ENCODE results near the gene BCOR.

BCOR gene

GRCh38 chrX:40111868-40112267 lies 14.1 kb upstream of the BCOR start:
- DNase-seq, result no peak

GRCh38 chrX:40109288-40110008 lies 11.7 kb upstream of the BCOR start:
- DNase-seq, result peak; percentile 86

- peak; percentile 86 for DNase-seq
Measured at GRCh38 chrX:40108959-40109287, 11.2 kb upstream of the BCOR start.

- DNase-seq, result no peak
Measured at GRCh38 chrX:40108162-40108958, 10.6 kb upstream of the BCOR start.

- DNase-seq, result peak; percentile 81
Measured at GRCh38 chrX:40107291-40108161, 9.8 kb upstream of the BCOR start.

- DNase-seq, result no peak
Measured at GRCh38 chrX:40106676-40107290, 9.0 kb upstream of the BCOR start.

- peak; percentile 85 for DNase-seq
Measured at GRCh38 chrX:40105835-40106675, 8.3 kb upstream of the BCOR start.

- peak; percentile 61 for DNase-seq
Measured at GRCh38 chrX:40104985-40105834, 7.5 kb upstream of the BCOR start.

- peak; percentile 57 for DNase-seq
Measured at GRCh38 chrX:40104630-40104984, 6.8 kb upstream of the BCOR start.

- no peak for DNase-seq
Measured at GRCh38 chrX:40103565-40104323, 6.0 kb upstream of the BCOR start.

GRCh38 chrX:40102393-40103381 lies 4.9 kb upstream of the BCOR start:
- no peak for DNase-seq

GRCh38 chrX:40101430-40101802 lies 3.7 kb upstream of the BCOR start:
- no peak for DNase-seq

GRCh38 chrX:40100537-40101429 lies 3.0 kb upstream of the BCOR start:
- DNase-seq, result no peak

GRCh38 chrX:40100141-40100536 lies 2.4 kb upstream of the BCOR start:
- peak; percentile 91 for DNase-seq

GRCh38 chrX:40099055-40099958 lies 1.5 kb upstream of the BCOR start:
- DNase-seq, result peak; percentile 80

- peak; percentile 75 for DNase-seq
Measured at GRCh38 chrX:40098264-40099054, 701 bp upstream of the BCOR start.
